ENCODE data around the gene TALDO1. TPM values are rescaled to one million over a fixed set of nuclear protein-coding genes. Genes with fewer than 3 reads are reported as not detected.

Gene TALDO1
- total and polyA plus RNA-seq, 10 of the 15 experiments (the other 5 are each of a cell fraction or from before 2014, with no cell fraction given) = 121 to 302 (median 182) TPM

- peaks cover 3% of the 10 kb centered on the region; the same call in 1 of the 2 replicates for H3K79me2 ChIP-seq (ENCODE audit: control insufficient read depth, insufficient read depth, low read length)
- FAIRE-seq = no peak
- SMC1A ChIA-PET (ENCODE audit: uncharacterized antibody, unreplicated experiment) = no interaction called here
- H4K20me1 ChIP-seq (ENCODE audit: control insufficient read depth, insufficient read depth) = no peaks in the 10 kb centered on the region
- H3K27me3 ChIP-seq (replicated peaks in 1 of 2; ENCODE audit: control insufficient read depth in 2 of 2, insufficient read depth in 2 of 2, low read length in 1 of 2) = no peaks in the 10 kb centered on the region
- peak within 1 kb of the TSS; percentile 59 for H3K4me2 ChIP-seq (ENCODE audit: control insufficient read depth, insufficient read depth)
- TF ChIP-seq NR2C2 (IDR thresholded peaks at IDR 0.05; ENCODE audit: borderline replicate concordance, control insufficient read depth, insufficient read length, low read depth) (no peak), SPI1 (IDR thresholded peaks at IDR 0.05; ENCODE audit: borderline replicate concordance, insufficient read depth, low read depth, low read length) (no peak), RCOR1 (conservative IDR thresholded peaks at IDR 0.05; ENCODE audit: low read depth, low read length) (0 out of 2 replicates have a peak, but pooled peaks have one; percentile 42), BMI1 (IDR thresholded peaks at IDR 0.05; ENCODE audit: borderline replicate concordance) (no peak), JUNB (IDR thresholded peaks at IDR 0.05) (no peak), POLR2A (IDR thresholded peaks at IDR 0.05; ENCODE audit: low read depth, low read length) (peak; percentile 55; the same call in 1 of the 2 replicates), ELK1 (IDR thresholded peaks at IDR 0.05; ENCODE audit: low read depth, low read length) (no peak)
- POLR2A ChIA-PET = interaction anchor here (0.9 kb wide), 1 partner anchor 102 kb away, joined by 3 read pairs; no protein-coding TSS in a partner anchor
- whole genome bisulfite sequencing (ENCODE audit: insufficient coverage, insufficient replicate concordance, low lambda C conversion rate, missing lambda C conversion rate) = 11% methylated on average over 7 of the region's 44 CpGs
- H3K9ac ChIP-seq (ENCODE audit: control insufficient read depth, insufficient read depth, low read length) = peak within 1 kb of the TSS; percentile 56
- RAD21 ChIA-PET (ENCODE audit: unreplicated experiment) = no interaction called here
- H3K27ac ChIP-seq (ENCODE audit: control insufficient read depth, insufficient read depth) = peak within 1 kb of the TSS; percentile 11; the same call in 1 of the 2 replicates
- intact Hi-C loops (cut with micrococcal nuclease; ENCODE audit: unreplicated experiment) = no loop called here
- H2AFZ ChIP-seq (ENCODE audit: control insufficient read depth, low read depth, low read length) = no peak within 1 kb of the TSS
- peaks cover 10% of the 10 kb centered on the region for H3K4me1 ChIP-seq (ENCODE audit: control insufficient read depth, insufficient read depth, low read length)
- in situ Hi-C loops (cut with MboI) = no loop called here
- peak within 1 kb of the TSS; percentile 63; the same call in 1 of the 2 replicates for H3K4me3 ChIP-seq
- CTCF ChIA-PET = no interaction called here
- BruUV-seq (replicated peaks) = no TSS peak
- peaks cover 0 to 9% of the 10 kb centered on the region in 2 experiments; a peak in 2 of 4 replicates for H3K36me3 ChIP-seq (ENCODE audit: control insufficient read depth in 2 of 2, insufficient read depth in 2 of 2, low read length in 1 of 2)
- DNase-seq (ENCODE audit: low read depth, low spot score) = no peak
- peak; percentile 66 for ATAC-seq
- H3K9me3 ChIP-seq (replicated peaks; ENCODE audit: control insufficient read depth, insufficient read depth, low read length) = no peaks in the 10 kb centered on the region
Observed at GRCh38 chr11:789943-790342, 42.7 kb downstream of the TALDO1 start, which contains the start of gene CEND1. TSS of gene CEND1 (minus strand) at chr11:790090. CDS start at chr11:788576, 1,514 bp downstream.

All from GM12878 (cell line).